NCI-H2227 (cell line): ENCODE data around the gene NODAL.

Source experiments
- DNase-seq: peaks from one replicate; lab custom pipeline; 2025; ENCODE audit not compliant: unreplicated experiment; lab: John Stamatoyannopoulos, UW

Gene NODAL

DNA sequence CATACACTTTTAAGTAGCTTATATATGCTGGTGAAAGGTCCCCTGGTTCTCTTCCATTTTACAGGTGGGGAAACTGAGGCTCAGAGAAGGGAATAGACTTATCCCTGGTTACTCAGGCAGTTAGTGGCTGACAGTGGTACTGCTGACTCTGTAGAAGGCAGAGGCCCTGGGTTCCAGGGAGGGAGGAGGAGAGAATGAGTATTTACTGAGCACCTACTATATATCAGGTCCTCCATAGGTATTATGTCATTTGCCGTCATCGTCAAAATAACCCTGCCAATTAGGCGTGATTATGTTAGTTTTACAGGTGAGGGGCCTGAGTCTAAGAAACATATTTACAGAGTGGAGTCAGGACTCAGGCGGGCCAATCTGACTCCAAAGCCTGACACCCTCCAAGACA, 23.8 kb upstream of the NODAL start:
- no peak for DNase-seq

DNA sequence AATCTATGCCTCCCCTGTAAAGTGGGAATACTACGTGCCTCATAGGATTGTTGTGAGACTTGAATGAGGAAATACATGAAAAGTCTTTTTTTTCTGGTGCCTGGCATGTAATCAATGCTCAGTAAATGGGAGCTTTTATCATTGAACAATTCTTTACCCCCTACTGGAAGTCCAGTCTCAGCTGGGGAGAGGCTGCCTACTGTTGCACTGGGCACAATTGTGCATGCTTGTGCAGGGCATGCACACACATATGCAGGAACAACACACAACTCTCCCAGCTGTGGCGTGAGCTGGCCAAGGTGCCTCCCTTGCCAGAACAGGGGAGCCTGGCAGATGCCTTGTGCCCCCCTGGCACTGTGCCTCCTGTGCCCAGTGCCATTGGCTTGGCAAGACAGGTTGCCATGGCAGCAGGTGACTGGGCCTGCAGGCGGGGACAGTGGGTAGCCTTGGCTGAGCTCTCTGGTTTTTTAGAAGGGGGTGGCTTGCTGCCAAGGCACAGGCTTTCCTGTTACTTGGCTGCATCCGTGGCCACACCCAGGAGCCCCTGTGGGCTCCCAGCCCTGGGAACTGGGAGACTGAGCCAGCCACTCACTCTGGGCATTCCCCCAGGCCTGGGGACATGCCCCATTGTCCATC, 21.0 kb upstream of the NODAL start:
- DNase-seq: no peak

DNA sequence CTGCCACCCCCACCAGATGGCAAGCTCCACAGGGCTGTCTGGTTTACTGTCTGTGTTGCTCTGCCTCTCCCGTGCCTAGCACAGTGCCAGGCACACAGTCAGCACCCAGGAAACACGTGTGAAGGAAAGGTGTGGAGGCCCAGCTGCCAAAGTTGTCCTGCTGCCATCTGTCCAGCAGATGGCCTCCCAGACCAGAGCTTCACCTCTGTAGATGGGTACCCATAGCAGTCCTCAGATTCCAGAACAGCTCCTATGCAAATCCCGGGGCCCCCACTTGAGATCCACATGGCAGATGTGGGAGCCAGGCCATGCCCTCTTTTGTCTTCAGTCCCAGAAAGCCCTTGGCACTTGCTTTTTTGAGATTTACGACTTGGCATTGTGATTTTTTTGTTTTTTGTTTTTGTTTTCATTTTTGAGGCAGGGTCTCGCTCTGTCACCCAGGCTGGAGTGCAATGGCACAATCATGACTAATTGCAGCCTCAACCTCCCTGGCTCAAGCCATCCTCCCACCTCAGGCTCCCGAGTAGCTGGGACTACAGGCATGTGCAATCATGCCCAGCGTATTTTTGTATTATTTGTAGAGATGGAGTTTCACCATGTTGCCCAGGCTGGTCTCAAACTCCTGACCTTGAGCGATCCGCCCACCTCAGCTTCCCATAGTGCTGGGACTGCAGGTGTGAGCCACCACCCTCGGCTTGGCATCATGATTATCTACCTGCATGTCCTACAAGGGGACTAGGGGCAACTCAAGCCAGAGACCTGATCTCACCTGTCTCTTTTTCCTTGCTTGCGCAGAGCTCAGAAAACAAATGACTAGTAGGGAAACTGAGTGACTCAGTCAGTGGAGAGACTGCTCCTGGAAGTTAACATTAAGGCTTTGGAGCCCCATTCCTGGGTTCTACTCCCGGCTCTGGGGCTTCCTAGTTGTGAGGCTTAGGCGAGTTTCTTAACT, 20.2 kb upstream of the NODAL start:
- peak; percentile 37 for DNase-seq

DNA sequence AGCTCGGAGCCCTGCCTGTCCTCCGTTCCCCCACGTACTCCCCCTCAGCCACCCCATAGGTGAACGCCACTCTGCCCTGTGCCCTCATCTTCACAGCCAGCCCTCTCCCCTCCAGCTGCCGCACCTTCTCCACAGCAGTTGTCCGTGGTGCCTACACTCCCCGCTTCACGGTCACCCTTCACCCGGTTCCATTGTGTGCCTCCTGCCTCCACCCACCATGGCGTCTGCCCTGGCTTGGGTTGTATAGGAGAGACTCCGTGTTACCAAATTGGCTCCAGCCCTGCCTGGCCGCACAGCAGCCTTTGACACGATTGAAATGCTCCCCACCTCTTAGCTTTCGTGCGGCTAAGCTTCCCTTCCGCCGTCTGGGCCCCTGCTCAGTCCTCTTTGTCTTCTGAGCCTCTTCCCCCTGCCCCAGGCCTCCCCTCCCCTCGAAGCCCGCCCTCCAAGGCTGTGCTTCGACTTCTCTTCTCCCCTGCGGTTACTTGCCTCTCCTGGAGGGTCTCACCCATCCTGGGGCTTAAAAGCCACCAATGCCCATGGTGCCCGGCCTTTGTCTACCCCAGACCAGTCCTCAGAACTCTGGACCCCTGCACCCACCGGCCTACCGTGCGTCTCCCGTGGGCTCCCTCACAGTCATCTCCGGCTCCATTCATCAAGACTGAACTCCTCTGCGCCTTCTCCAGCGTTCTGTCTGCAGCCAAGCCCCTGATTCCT, 18.5 kb upstream of the NODAL start:
- DNase-seq: no peak

DNA sequence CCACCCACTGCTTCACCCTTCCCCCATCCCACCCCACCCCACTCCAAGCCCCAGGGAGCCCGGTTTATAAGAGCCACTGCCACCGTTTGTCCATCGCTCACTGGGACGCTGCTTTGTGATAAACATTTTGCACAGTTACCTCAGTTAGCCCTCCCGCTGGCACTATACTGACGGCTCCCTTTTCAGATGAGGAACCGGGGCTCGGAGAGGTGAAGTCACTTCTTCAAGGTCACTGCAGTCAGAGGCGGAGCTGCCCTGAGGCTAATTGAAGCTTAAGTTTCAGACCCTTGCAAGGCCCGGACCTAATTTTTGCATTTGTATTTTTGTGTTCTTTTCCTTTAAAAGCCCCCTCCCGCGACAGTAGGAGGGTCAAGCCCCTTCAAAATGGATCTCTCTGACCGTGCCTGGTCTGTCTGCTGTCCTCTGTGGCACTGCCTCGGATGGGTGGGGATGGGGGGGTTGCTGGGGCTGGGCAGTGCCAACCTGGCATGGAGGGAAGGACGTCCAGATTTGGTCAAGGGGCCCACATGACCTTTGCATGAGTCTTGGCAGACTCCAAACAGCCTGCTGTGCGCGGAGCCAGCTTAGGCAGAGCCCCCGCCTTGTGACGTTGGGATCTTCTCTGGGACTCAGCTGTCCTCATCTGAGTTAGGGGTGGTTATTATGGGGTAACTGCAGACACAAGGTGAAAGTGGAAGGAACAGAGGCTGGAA, 17.7 kb upstream of the NODAL start:
- no peak for DNase-seq

DNA sequence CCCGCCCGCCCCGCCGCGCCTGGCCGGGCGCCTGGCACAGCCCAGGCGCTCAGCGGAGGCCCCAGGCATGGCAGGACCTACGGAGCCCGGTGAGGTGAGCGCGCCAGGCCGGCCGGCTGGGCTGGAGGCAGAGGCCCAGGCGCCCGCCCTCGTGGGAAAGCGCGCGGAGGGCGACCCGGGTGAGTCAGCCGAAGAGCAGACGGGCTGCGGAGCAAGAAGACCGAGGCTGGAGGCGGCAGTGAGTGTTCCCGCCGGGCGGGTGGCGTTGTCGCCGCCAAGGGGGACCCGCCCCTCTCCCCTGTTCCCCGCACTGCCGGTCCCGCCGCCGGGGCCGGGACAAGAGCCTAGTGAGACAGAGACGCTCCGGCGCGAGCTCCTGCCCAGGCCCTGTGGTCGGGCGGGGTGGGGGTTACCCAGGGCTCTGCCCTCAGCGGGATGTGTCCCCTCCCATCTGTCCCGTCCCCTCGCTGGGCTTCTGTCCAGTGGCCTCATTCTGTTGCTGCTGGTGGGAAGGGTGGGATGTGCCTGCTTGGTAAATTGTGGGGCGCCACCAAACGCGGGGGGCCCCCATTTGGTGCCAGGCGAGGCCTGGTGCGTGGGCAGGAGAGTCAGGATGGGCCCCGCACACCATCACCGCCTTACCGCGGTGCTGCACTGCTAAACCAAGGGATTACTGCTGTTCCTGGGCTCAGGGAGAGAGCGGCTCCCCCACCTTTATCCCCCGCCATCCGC, 17.0 kb upstream of the NODAL start:
- DNase-seq: peak; percentile 49

DNA sequence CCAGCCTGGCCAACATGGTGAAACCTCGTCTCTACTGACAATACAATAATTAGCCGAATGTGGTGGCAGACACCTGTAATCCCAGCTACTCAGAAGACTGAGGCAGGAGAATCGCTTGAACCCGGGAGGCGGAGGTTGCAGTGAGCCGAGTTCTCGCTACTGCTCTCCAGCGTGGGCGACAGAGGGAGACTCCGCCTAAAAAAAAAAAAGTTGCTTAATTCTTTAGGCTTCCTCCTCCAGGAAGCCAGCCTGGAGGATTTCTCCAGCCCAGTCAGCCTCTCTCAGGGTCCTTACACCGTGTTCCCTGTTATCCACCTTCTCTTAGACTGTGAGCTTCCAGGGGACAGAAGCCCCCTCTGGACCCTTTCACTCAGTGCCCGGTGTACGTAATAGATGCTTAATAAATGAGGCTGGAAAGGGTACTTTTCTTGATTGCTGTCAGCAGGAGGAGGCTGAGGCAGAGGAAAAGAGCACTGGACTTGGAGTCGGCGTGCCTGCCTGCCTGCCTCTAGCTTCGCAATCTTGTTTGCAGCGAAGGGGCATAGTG, 16.4 kb upstream of the NODAL start:
- DNase-seq: no peak

DNA sequence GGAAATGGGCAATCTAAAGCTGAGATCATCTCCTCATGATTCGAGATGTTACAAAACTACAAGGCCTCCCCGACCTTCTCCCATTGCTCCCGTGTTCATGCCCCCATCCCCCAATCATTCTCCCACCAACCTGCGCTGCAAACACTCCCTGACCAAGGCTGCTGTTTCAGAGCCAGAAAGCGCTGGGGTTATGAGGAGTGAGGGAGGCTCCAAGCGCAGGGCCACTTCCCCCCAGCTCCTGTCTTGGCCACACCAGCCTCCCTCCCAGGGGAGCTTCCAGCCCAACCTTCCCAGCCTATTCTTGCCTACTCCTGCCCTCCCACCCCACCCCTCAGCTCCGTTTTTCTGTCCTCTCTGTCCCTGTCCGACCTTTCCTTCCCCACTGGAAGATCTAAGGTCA, 14.7 kb upstream of the NODAL start:
- no peak for DNase-seq

DNA sequence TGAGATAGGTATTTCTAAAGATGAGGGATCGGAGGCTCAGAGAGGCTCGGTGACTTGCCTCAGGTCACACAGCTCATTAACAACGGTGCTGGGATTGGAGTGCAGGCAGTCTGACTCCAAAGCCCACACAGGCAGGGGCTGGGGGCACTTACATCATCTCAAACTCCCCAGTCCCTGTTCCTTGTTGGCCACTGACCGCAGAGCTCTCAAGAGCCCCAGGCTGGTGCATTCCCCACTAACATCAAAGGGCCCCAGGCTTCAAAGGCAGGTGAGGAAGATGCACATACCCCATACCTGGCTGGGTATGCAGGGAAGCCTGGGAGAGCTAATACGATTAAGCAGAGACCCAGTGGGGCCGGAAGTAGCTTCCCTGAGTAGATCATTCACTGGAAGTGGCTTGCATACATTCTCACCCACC, 13.7 kb upstream of the NODAL start:
- DNase-seq: no peak

DNA sequence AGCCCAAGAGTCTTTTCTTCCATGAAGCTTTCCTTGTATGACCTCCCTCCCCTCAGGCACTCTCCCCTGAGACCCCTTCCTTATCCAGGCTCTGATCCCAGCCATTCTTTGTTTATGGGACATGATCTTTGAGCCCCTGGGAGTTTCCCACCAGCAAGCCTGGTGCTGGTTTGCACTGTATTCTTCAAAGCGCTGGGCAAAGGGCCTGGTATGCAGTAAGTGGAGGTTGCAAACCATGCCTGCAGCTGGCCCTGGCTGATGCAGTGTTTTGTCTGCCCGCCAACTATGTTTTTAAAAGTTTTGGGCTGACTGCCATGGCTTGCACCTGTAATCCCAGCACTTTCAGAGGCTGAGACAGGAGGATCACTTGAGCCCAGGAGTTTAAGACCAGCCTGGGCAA, 6.8 kb upstream of the NODAL start:
- no peak for DNase-seq

DNA sequence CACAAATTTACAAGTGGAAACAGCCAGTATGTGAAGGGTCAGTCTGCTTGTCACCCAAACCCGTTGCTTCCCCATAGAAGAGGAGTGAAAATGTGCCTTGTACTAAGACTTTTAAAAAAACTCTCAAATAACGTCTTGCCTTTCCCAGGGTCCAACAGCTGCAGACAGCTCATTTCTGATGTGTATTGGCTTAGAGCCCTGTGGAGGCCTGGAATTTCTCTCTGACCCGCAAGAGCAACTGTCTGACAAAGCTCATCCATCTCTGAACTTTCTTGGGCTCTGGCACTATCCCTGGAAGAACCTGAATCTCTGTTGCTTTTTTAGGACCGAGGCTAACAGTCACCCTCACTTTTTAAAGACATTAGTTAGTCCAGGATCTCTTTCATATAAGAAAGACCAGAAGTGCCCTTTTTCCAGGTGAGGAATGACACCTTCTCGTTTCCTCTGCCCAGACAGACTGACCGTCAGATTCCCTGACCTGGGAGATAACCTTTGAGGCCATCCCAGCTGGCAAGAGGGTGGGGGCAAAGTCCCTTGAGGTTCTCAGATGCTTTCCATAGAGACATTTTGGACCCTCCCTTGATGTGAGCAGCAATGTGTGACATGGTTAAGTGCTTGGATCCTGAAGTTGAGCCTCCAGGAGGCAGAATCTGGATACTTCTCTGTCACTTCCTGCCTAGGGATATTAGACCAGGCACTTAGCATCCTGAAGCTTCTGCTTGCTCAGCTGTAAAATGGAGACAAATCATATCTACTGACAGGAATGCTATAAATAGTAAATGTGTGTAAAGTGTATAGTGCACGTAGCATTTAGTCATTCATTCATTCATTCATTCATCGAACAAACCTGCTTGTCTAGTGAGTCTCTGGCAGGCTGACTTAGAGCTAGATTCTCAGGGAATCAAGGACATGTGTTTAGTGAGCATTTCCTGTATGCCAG, 4.5 kb upstream of the NODAL start:
- no peak for DNase-seq

DNA sequence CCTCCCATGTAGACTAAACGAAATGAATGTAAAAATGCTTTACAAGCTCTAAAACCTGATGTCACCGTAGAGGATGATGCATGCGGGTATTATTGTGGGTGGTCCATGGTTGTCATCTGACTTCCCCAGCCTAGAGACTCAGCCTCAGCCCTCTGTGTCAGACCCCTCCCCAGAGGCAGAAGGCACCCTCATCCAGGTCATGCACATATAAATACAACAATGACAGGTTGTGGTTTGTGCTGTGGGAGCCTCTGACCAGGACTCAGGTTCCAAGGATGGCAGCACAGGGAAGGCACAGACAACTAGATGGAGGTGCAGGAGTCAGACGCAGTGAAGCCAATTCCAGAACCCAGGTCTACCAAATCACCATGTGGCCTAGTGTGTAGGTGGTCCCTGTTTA, 3.3 kb upstream of the NODAL start:
- DNase-seq: no peak

DNA sequence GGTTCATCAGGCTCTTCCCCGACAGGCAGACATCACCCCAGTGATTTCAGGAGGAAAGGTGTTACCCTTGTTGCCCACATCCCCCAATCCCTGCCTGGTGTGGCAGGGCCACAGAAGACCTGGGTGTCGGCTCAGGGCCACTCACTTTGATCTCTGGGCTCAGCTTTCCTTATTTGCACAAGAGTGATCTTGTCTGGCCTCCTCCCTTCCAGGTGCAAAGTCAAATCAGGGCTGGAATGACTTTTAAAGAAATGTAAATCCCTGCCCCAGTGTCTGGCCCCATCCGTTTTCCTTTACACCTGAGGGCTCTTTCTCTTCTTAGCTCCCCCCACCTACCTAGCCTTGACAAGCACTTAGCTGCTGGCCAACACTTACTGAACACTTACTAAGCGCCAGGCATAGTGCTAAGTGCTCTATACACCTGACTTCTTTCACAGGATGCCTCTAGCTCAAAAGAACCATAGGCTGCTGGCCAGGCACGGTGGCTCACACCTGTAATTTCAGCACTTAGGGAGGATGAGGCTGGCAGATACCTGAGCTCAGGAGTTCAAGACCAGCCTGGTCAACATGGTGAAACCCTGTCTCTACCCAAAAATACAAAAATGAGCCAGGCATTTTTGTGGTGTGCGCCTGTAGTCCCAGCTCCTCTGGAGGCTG, 979 bp upstream of the NODAL start:
- no peak for DNase-seq

DNA sequence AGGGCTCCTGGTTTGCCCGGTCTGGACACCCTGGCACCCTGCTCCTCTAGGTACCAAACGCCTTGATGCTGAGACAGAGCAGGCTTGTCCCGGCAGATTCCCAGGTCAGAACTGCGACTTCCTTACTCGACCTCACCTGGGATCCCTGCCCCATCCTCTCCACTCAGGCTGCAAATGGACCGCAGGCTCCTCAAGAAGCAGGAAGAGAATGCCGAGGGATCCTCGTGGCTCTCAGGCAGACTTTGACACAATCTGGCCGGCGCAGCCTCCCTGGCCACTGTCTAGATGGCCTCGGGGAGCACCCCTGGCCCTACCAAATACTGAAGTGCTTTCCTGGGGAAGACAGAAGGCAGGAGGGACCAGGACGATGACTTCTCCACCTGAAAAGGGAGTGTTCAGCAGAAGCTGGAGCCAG, 421 bp upstream of the NODAL start:
- no peak for DNase-seq

DNA sequence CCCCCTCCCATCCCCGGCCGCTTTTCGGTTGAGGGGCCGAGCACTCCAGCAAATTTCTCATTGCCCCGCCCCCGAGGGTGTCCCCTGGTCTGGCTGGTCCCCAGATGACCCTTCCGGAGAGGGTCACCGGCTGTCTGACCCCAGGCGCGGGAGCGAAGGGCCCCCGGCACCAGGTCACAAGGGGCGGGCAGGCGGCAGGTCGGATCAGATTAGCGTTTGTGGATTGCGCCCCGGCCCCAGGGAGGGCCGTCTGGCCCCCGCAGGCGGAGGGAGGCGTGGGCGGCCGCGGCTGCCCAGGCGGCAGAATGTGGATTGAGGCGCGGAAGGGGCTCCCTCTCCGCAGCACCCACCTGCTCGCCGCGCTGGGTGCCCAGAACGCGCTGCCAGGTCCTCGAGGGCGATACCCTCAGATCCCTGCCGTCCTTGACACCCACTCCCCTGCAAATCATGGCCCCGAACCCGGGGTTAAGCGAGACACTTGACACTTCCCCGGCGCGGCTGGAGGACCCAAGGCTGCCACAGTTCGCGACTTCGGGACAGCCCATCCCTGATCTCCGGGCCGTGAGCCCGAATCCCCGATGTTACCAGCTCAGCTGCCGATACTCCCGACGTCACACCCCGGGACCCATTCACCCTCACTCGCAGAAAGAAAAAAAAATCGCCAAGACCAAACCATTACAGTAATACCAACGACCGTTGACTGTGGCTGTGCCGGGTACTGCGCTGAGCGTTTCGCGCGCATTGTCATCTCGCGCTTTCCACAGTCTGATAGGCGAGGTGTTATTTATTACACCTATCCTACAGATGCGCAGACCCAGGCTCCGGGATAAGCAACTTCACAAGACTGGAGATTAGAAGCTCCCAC, 953 bp downstream of the NODAL start:
- DNase-seq: no peak

DNA sequence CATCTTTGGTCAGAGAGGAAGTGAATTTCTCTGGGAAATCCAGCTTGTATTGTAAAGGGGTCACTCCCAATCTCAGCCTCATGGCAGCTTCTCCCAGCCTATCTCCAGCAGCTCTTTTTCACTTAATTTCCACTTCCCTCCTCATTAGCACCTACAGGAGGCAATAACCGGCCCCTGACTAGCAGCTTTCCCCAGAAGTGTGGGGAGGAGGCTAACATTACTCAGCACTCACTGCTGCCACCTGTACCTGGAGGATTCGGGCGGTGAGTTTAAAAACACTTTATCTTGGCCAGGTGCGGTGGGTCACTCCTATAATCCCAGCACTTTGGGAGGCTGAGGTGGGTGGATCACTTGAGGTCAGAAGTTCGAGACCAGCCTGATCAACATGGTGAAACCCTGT, 3.8 kb downstream of the NODAL start:
- no peak for DNase-seq

DNA sequence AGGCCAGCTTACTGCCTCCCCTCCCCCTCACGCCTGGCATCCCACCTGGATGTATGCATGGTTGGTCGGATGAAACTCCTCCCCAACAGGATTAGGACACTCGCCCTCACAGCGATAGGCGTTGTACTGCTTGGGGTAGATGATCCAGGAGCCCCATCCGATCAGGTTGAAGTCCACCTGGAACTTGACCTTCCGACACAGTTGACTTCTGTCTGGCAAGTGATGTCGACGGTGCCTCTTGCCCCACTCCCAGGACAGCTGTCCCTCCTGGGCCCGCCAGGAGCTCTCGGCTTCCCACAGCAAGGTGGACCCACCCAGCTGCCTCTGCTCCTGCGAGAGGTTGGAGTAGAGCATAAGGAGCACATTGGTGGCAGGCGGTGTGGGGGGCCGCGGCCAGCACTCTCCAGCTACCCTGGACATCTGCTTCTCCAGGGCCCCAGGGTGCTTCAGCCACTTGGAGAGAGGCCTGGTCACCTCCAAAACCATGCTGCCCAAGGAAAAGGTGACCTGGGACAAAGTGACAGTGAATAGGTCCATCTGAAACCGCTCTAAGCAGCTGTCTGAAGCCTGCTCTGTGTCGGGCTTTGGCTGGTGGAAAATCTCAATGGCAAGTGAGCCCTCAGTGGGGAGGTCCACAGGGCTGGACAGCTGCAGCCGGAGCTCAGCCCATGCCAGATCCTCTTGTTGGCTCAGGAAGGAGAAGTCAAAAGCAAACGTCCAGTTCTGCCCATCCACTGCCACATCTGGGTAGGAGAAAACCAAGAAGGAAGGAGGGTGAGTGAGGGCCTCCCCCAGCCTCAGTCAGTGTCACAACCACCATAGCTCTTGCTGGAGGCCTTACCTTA, 6.0 kb downstream of the NODAL start:
- DNase-seq: no peak
